Stimulated activated CD4-positive, alpha-beta T cell treated with anti-CD3 and anti-CD28 coated beads, TNF-alpha, amount 100 ng/mL, for 24 hours (primary cell): Measurements from ENCODE around the gene SHISAL1.
"Not testable (repeated sequence)": the region's sequence is repeated elsewhere in the genome, so short reads cannot be mapped to it uniquely, and the experiment has no call there.

ENCODE experiments used
- DNase-seq, 3 experiments: peaks; one replicate each; pipeline ENCODE4 v3.0.0-alpha.2; 2020; ENCODE audit warnings: low read depth in 3 of 3

The SHISAL1 gene

GRCh38 chr22:44328762-44329161 lies 16.0 kb upstream of the SHISAL1 start:
- no peak for DNase-seq

- DNase-seq: no peak
Measured at GRCh38 chr22:44328326-44328725, 15.6 kb upstream of the SHISAL1 start.

- DNase-seq: no peak
Measured at GRCh38 chr22:44326491-44326885, 13.7 kb upstream of the SHISAL1 start.

GRCh38 chr22:44325718-44326490 lies 13.2 kb upstream of the SHISAL1 start:
- no peak for DNase-seq

- DNase-seq: not testable (repeated sequence)
Measured at GRCh38 chr22:44323140-44323790, 10.5 kb upstream of the SHISAL1 start.

- no peak for DNase-seq
Measured at GRCh38 chr22:44319685-44320084, 6.9 kb upstream of the SHISAL1 start.

- no peak for DNase-seq
Measured at GRCh38 chr22:44318751-44319150, 6.0 kb upstream of the SHISAL1 start.

GRCh38 chr22:44317886-44318637 lies 5.3 kb upstream of the SHISAL1 start:
- DNase-seq: no peak

- no peak for DNase-seq
Measured at GRCh38 chr22:44317123-44317444, 4.3 kb upstream of the SHISAL1 start.

- no peak for DNase-seq
Measured at GRCh38 chr22:44316393-44317122, 3.8 kb upstream of the SHISAL1 start.

- DNase-seq: no peak
Measured at GRCh38 chr22:44314425-44315067, 1.8 kb upstream of the SHISAL1 start.

- no peak for DNase-seq
Measured at GRCh38 chr22:44313385-44314006, 745 bp upstream of the SHISAL1 start.

GRCh38 chr22:44311855-44312170 lies 938 bp downstream of the SHISAL1 start:
- DNase-seq: no peak

GRCh38 chr22:44311104-44311854 lies 1.5 kb downstream of the SHISAL1 start:
- no peak for DNase-seq

GRCh38 chr22:44309647-44310046 lies 3.1 kb downstream of the SHISAL1 start:
- DNase-seq: no peak

- DNase-seq: no peak
Measured at GRCh38 chr22:44309137-44309536, 3.6 kb downstream of the SHISAL1 start.

- no peak for DNase-seq
Measured at GRCh38 chr22:44307509-44308169, 5.1 kb downstream of the SHISAL1 start.

GRCh38 chr22:44305888-44306287 lies 6.9 kb downstream of the SHISAL1 start:
- DNase-seq: no peak

GRCh38 chr22:44305455-44305854 lies 7.3 kb downstream of the SHISAL1 start:
- no peak for DNase-seq

GRCh38 chr22:44304911-44305310 lies 7.8 kb downstream of the SHISAL1 start:
- no peak for DNase-seq
